GM12873 (cell line): ENCODE data around the gene HSPA8.

Source experiments
- CTCF ChIP-seq: IDR thresholded peaks from 2 replicates; pipeline ENCODE4 v1.5.1; 2012; ENCODE audit warnings: low read depth, mild to moderate bottlenecking, moderate library complexity, low read length, control low read depth; ENCODE audit not compliant: insufficient read depth; ENCODE audit errors: missing control alignments

The HSPA8 gene

GRCh38 chr11:123061403-123062157, at the start of gene HSPA8:
Gene HSPA8 (minus strand): TSS chr11:123062136. CDS start chr11:123061324, 812 bp downstream.
- TF ChIP-seq CTCF, result no peak

- TF ChIP-seq CTCF, result peak; percentile 57
Measured at GRCh38 chr11:123111465-123111864, 49.5 kb upstream of the HSPA8 start.

DNA sequence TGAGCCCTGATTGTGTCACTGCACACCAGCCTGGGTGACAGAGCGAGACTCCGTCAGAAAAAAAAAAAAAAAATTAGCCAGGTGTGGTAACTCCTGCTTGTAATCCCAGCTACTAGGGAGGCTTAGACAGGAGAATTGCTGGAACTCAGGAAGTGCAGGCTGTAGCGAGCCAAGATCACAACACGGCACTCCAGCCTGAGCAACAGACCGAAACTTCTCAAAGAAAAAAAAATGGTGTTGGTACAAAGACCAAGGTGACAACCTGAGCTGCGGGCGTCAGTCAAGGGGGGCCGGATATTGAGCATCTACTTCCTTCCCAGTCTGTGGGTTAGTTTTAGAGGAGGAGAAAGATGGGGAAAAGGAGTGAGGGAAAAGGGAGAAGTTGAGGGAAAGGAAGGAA, 48.5 kb upstream of the HSPA8 start:
- TF ChIP-seq CTCF, result no peak

- no peak for TF ChIP-seq CTCF
Measured at GRCh38 chr11:123107945-123108495, 46.1 kb upstream of the HSPA8 start.

- no peak for TF ChIP-seq CTCF
Measured at GRCh38 chr11:123104697-123105096, 42.8 kb upstream of the HSPA8 start.

DNA sequence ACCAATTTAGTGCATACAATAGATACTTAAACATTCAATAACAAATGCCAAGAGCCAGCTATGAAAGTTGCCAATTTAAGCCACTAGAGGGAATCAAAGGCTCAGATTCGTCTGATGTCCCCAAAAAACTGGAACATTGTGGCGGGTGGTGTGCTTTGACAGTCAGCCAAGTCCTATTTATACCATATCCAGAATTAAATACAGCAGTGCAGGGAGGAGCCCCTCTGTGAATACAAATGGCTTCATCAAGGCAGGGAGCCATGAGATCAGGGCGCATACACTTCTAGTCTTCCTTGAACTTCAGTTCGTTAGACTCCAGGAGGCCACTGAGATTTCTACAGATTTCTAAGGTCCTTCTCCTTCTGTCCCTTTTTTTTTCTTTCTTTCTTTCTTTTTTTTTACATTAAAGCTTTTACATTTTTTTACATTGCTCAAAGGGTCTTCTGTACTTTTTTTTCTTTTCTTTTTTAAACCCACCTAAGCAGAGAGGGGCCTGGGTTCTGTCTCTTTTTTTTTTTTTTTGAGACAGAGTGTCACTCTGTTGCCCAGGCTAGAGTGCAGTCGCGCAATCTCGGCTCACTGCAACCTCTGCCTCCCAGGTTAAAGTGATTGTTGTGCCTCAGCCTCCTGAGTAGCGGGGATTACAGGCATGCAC, 41.5 kb upstream of the HSPA8 start:
- TF ChIP-seq CTCF, result peak; percentile 61

DNA sequence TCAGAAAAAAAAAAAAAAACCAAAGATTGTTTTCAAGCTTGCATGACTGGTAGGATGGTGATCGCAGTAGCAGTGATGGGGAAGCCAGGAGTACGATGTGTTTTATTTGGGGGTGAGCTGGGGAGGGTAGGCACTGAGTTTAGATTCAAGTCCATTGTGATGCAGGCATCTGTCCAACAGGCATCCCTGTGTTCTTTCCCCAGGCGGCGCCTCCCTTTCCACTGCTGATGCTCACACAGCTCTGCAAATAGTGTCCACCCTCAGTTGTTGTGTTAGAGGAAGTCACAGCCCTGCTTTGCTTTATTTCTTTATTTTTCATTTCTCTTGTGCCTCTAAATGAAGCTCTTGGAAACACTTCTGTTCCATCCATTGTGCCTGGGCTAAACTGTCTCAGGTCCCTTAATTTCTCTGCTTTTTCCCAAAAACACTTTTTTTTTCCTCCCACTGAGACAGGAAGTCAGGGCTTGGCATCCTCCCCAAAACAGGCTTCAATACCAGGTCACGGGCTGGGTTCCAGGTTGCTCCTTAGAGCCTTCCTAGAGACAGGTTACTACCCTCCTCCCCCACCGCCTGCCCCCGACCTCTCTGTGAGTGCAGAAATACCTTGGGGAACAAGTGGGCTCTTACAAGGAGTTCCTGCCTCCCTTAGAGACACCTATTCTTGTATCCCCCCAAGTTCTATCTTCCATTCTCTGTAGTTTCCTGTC, 38.6 kb upstream of the HSPA8 start:
- TF ChIP-seq CTCF, result no peak
